ENCODE measurements around the gene LIMA1.

LIMA1 gene

GRCh38 chr12:50246197-50246865 lies 37.0 kb downstream of the LIMA1 start:
- Mint-ChIP-seq H3K27ac (peak overlapping the region in 2 of 3 experiments; percentile 10), H3K9me3 (no peaks in the 10 kb centered on the region), H3K27me3 (ENCODE audit: low read depth) (no peaks in the 10 kb centered on the region), H3K36me3 (ENCODE audit: low read depth) (peaks cover 12% of the 10 kb centered on the region), H3K4me1 (peaks cover 54% of the 10 kb centered on the region), H3K4me3 (no peak overlapping the region)
- TF ChIP-seq CTCF (IDR thresholded peaks at IDR 0.05; ENCODE audit: unreplicated experiment in 3 of 3) = no peak

GRCh38 chr12:50243507-50243906 lies 39.8 kb downstream of the LIMA1 start:
- peak overlapping the region; percentile 91 to 94 (median 93) for H3K27ac Mint-ChIP-seq
- H3K9me3 Mint-ChIP-seq = no peaks in the 10 kb centered on the region
- peaks cover 66% of the 10 kb centered on the region for H3K4me1 Mint-ChIP-seq
- H3K4me3 Mint-ChIP-seq = peak overlapping the region in 1 of 3 experiments; percentile 6
- TF ChIP-seq CTCF (IDR thresholded peaks at IDR 0.05; ENCODE audit: unreplicated experiment in 3 of 3) = no peak
- peaks cover 12% of the 10 kb centered on the region for H3K36me3 Mint-ChIP-seq (ENCODE audit: low read depth)
- no peaks in the 10 kb centered on the region for H3K27me3 Mint-ChIP-seq (ENCODE audit: low read depth)

- no peaks in the 10 kb centered on the region for H3K27me3 Mint-ChIP-seq (ENCODE audit: low read depth)
- H3K27ac Mint-ChIP-seq = peak overlapping the region; percentile 91 to 94 (median 93)
- H3K9me3 Mint-ChIP-seq = no peaks in the 10 kb centered on the region
- H3K4me3 Mint-ChIP-seq = no peak overlapping the region
- H3K4me1 Mint-ChIP-seq = peaks cover 63% of the 10 kb centered on the region
- no peak for TF ChIP-seq CTCF (IDR thresholded peaks at IDR 0.05; ENCODE audit: unreplicated experiment in 3 of 3)
- H3K36me3 Mint-ChIP-seq (ENCODE audit: low read depth) = peaks cover 10% of the 10 kb centered on the region
Measured at GRCh38 chr12:50242751-50243191, 40.5 kb downstream of the LIMA1 start.

GRCh38 chr12:50241178-50241577 lies 42.1 kb downstream of the LIMA1 start:
- H3K27ac Mint-ChIP-seq = peak overlapping the region; percentile 91 to 94 (median 93)
- TF ChIP-seq CTCF (IDR thresholded peaks at IDR 0.05; ENCODE audit: unreplicated experiment in 3 of 3) = no peak
- no peak overlapping the region for H3K4me3 Mint-ChIP-seq
- peaks cover 8% of the 10 kb centered on the region for H3K36me3 Mint-ChIP-seq (ENCODE audit: low read depth)
- peaks cover 60% of the 10 kb centered on the region for H3K4me1 Mint-ChIP-seq
- H3K27me3 Mint-ChIP-seq (ENCODE audit: low read depth) = no peaks in the 10 kb centered on the region
- no peaks in the 10 kb centered on the region for H3K9me3 Mint-ChIP-seq

GRCh38 chr12:50240792-50241114 lies 42.6 kb downstream of the LIMA1 start:
- Mint-ChIP-seq H3K27me3 (ENCODE audit: low read depth) (no peaks in the 10 kb centered on the region), H3K9me3 (no peaks in the 10 kb centered on the region), H3K4me3 (peak overlapping the region in 2 of 3 experiments; percentile 6 to 8), H3K4me1 (peaks cover 59% of the 10 kb centered on the region), H3K36me3 (ENCODE audit: low read depth) (peaks cover 8% of the 10 kb centered on the region), H3K27ac (peak overlapping the region; percentile 58 to 80 (median 64))
- TF ChIP-seq CTCF (IDR thresholded peaks at IDR 0.05; ENCODE audit: unreplicated experiment in 3 of 3) = no peak
